ENCODE results near the gene PTCH1. TPM values are rescaled to one million over a fixed set of nuclear protein-coding genes. Genes with fewer than 3 reads are reported as not detected.

Gene PTCH1
- total and polyA plus RNA-seq, 2 experiments from 2014 or later, result 7.3 to 13.9 TPM

GRCh38 chr9:95461448-95462248 is 55.1 kb downstream of the PTCH1 start:
- no peak for TF ChIP-seq CTCF (IDR thresholded peaks at IDR 0.05; ENCODE audit: low read depth, low read length)
- peaks cover 22% of the 10 kb centered on the region for H3K36me3 ChIP-seq
- DNase-seq (ENCODE audit: low read depth in 1 of 2, low spot score in 1 of 2), result no peak
- peaks cover 29% of the 10 kb centered on the region for H3K4me1 ChIP-seq (ENCODE audit: low read depth)
- no peak overlapping the region for H3K4me3 ChIP-seq
- peak overlapping the region; percentile 93 for H3K27ac ChIP-seq
- no peaks in the 10 kb centered on the region for H3K9me3 ChIP-seq (ENCODE audit: low read depth)
- H3K27me3 ChIP-seq, result no peaks in the 10 kb centered on the region

GRCh38 chr9:95460518-95461164 is 56.1 kb downstream of the PTCH1 start:
- Histone ChIP-seq H3K4me1 (ENCODE audit: low read depth) (peaks cover 29% of the 10 kb centered on the region), H3K9me3 (ENCODE audit: low read depth) (no peaks in the 10 kb centered on the region), H3K27ac (no peak overlapping the region), H3K4me3 (no peak overlapping the region), H3K36me3 (peaks cover 22% of the 10 kb centered on the region), H3K27me3 (no peaks in the 10 kb centered on the region)
- DNase-seq (ENCODE audit: low read depth in 1 of 2, low spot score in 1 of 2), result no peak
- TF ChIP-seq CTCF (IDR thresholded peaks at IDR 0.05; ENCODE audit: low read depth, low read length), result no peak

- TF ChIP-seq CTCF (IDR thresholded peaks at IDR 0.05; ENCODE audit: low read depth, low read length), result no peak
- Histone ChIP-seq H3K4me3 (no peak overlapping the region), H3K27me3 (no peaks in the 10 kb centered on the region), H3K36me3 (peaks cover 27% of the 10 kb centered on the region), H3K9me3 (ENCODE audit: low read depth) (no peaks in the 10 kb centered on the region), H3K4me1 (ENCODE audit: low read depth) (peaks cover 29% of the 10 kb centered on the region), H3K27ac (peak overlapping the region; percentile 18)
- no peak for DNase-seq (ENCODE audit: low read depth in 1 of 2, low spot score in 1 of 2)
These were observed 56.8 kb downstream of the PTCH1 start for GRCh38 chr9:95459851-95460517.

- Histone ChIP-seq H3K4me3 (no peak overlapping the region), H3K27ac (peak overlapping the region; percentile 18), H3K9me3 (ENCODE audit: low read depth) (no peaks in the 10 kb centered on the region), H3K36me3 (peaks cover 29% of the 10 kb centered on the region), H3K27me3 (no peaks in the 10 kb centered on the region), H3K4me1 (ENCODE audit: low read depth) (peaks cover 28% of the 10 kb centered on the region)
- no peak for TF ChIP-seq CTCF (IDR thresholded peaks at IDR 0.05; ENCODE audit: low read depth, low read length)
- DNase-seq (ENCODE audit: low read depth in 1 of 2, low spot score in 1 of 2), result no peak
These were observed 57.6 kb downstream of the PTCH1 start for GRCh38 chr9:95459178-95459577.

- DNase-seq (ENCODE audit: low read depth in 1 of 2, low spot score in 1 of 2), result no peak
- TF ChIP-seq CTCF (IDR thresholded peaks at IDR 0.05; ENCODE audit: low read depth, low read length), result no peak
- Histone ChIP-seq H3K27ac (peak overlapping the region; percentile 18), H3K36me3 (peaks cover 34% of the 10 kb centered on the region), H3K4me1 (ENCODE audit: low read depth) (peaks cover 23% of the 10 kb centered on the region), H3K9me3 (ENCODE audit: low read depth) (no peaks in the 10 kb centered on the region), H3K4me3 (no peak overlapping the region), H3K27me3 (no peaks in the 10 kb centered on the region)
These were observed 58.1 kb downstream of the PTCH1 start for GRCh38 chr9:95458666-95459065.
